Ishikawa (cell line): ENCODE results near the gene PAK6.

Experiments used
- CEBPB ChIP-seq: IDR thresholded peaks from 2 replicates; pipeline ENCODE4 v1.6.1; 2012
- CREB1 ChIP-seq: IDR thresholded peaks from 2 replicates; pipeline ENCODE4 v1.6.1; 2012; ENCODE audit warnings: low read depth
- EGR1 ChIP-seq: IDR thresholded peaks from 2 replicates; pipeline ENCODE4 v1.6.1; 2012
- EP300 ChIP-seq: IDR thresholded peaks from 2 replicates; pipeline ENCODE4 v1.6.1; 2012; ENCODE audit warnings: borderline replicate concordance
- FOXM1 ChIP-seq: IDR thresholded peaks from 2 replicates; pipeline ENCODE4 v1.6.1; 2012; ENCODE audit warnings: low read depth, borderline replicate concordance
- NFIC ChIP-seq: IDR thresholded peaks from 2 replicates; pipeline ENCODE4 v1.6.1; 2012
- RAD21 ChIP-seq: IDR thresholded peaks from 2 replicates; pipeline ENCODE4 v1.6.1; 2012; ENCODE audit warnings: low read depth
- TAF1 ChIP-seq: IDR thresholded peaks from 2 replicates; pipeline ENCODE4 v1.6.1; 2012; ENCODE audit warnings: low read depth, mild to moderate bottlenecking
- TCF12 ChIP-seq: IDR thresholded peaks from 2 replicates; pipeline ENCODE4 v1.6.1; 2012; ENCODE audit warnings: low read depth
- TEAD4 ChIP-seq: IDR thresholded peaks from 2 replicates; pipeline ENCODE4 v1.6.1; 2012
- YY1 ChIP-seq: IDR thresholded peaks from 2 replicates; pipeline ENCODE4 v1.6.1; 2012; ENCODE audit warnings: low read depth
- ZBTB7A ChIP-seq: IDR thresholded peaks from 2 replicates; pipeline ENCODE4 v1.6.1; 2012; ENCODE audit warnings: low read depth
- TF ChIP-seq, protein P1 (sequence below): IDR thresholded peaks from 2 replicates; pipeline ENCODE4 v1.6.1; 2012
- TF ChIP-seq, protein P2 (sequence below): IDR thresholded peaks from 2 replicates; pipeline ENCODE4 v1.6.1; 2012; ENCODE audit warnings: low read depth, mild to moderate bottlenecking
- TF ChIP-seq, protein P3 (sequence below): IDR thresholded peaks from 2 replicates; pipeline ENCODE4 v1.6.1; 2012

PAK6 gene

DNA sequence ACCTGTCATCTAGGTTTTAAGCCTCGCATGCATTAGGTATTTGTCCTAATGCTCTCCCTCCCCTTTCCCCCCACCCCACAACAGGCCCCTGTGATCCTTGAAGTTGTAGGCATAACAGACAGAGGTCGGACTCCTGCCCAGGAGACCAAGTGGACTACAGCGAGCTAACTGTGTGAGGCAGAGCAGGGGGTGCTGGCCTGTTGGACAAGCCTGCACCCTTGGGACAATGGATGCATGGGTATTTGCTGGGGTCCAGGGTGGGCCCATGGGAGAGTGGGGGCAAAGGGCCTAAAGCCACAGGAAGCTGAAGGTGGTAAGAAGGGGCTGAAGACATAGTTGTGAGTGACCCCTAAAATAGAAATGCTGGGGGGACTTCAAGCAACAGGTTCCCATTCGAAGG, 66.4 kb downstream of the PAK6 start:
- TF ChIP-seq ZBTB7A: no peak
- no peak for TF ChIP-seq EP300
- no peak for TF ChIP-seq TAF1
- TF ChIP-seq FOXM1: no peak
- TF ChIP-seq NFIC: no peak
- TF ChIP-seq TCF12: no peak
- no peak for TF ChIP-seq CREB1
- TF ChIP-seq, protein P1, sequence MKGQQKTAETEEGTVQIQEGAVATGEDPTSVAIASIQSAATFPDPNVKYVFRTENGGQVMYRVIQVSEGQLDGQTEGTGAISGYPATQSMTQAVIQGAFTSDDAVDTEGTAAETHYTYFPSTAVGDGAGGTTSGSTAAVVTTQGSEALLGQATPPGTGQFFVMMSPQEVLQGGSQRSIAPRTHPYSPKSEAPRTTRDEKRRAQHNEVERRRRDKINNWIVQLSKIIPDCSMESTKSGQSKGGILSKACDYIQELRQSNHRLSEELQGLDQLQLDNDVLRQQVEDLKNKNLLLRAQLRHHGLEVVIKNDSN: no peak

DNA sequence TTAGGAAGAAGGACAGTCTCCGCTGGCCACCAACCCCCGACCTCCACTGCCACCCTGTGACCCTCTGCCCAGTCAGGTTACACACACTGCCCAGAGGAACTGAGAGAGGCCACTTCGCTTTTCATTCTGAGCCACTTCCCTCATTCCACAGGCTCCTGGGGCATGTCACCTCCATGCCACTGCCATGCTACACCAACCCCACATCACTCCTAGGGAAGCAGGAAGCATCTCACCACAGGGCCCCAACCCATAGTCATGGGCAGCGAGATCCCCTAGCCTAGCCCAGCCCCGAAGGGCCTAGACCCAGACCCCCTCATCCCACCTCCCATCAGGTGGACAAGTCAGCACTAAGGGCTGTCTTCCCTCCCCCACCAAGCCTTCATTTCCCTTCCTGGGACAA, 67.5 kb downstream of the PAK6 start:
- TF ChIP-seq TAF1 (no peak), EP300 (no peak), TEAD4 (no peak), ZBTB7A (no peak), CREB1 (no peak), RAD21 (no peak), YY1 (no peak), NFIC (no peak), CEBPB (no peak), EGR1 (no peak), FOXM1 (no peak), TCF12 (no peak)
- TF ChIP-seq, protein P1: no peak
- TF ChIP-seq, protein P2, sequence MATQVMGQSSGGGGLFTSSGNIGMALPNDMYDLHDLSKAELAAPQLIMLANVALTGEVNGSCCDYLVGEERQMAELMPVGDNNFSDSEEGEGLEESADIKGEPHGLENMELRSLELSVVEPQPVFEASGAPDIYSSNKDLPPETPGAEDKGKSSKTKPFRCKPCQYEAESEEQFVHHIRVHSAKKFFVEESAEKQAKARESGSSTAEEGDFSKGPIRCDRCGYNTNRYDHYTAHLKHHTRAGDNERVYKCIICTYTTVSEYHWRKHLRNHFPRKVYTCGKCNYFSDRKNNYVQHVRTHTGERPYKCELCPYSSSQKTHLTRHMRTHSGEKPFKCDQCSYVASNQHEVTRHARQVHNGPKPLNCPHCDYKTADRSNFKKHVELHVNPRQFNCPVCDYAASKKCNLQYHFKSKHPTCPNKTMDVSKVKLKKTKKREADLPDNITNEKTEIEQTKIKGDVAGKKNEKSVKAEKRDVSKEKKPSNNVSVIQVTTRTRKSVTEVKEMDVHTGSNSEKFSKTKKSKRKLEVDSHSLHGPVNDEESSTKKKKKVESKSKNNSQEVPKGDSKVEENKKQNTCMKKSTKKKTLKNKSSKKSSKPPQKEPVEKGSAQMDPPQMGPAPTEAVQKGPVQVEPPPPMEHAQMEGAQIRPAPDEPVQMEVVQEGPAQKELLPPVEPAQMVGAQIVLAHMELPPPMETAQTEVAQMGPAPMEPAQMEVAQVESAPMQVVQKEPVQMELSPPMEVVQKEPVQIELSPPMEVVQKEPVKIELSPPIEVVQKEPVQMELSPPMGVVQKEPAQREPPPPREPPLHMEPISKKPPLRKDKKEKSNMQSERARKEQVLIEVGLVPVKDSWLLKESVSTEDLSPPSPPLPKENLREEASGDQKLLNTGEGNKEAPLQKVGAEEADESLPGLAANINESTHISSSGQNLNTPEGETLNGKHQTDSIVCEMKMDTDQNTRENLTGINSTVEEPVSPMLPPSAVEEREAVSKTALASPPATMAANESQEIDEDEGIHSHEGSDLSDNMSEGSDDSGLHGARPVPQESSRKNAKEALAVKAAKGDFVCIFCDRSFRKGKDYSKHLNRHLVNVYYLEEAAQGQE: no peak
- TF ChIP-seq, protein P3, sequence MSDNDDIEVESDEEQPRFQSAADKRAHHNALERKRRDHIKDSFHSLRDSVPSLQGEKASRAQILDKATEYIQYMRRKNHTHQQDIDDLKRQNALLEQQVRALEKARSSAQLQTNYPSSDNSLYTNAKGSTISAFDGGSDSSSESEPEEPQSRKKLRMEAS: no peak

DNA sequence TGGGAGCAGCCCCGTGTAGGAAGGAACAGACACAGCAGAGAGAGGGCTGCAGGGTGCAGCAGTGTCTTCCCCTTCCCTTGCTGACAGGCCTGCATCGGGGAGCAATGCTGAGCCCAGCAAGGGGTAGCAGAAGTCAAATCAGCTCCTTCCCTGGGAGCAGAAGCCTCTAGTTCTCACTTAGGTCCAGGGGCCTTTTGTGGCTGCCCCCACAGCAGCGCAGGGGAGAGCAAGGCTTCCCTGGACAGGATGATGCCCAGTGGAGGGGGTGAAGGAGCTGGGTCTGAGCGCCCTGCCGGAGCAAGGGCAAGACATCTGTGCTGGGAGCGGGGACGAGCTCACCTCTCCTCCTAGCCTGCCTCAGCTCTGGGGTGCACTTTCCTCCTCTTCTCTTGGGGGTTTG, 68.0 kb downstream of the PAK6 start:
- TF ChIP-seq EP300: no peak
- TF ChIP-seq YY1: no peak
- no peak for TF ChIP-seq TEAD4
- no peak for TF ChIP-seq CEBPB
- no peak for TF ChIP-seq NFIC
- TF ChIP-seq, protein P2: no peak
- TF ChIP-seq, protein P1: no peak
- TF ChIP-seq ZBTB7A: no peak
- TF ChIP-seq, protein P3: no peak
- no peak for TF ChIP-seq TAF1
- no peak for TF ChIP-seq EGR1
- TF ChIP-seq FOXM1: no peak
- no peak for TF ChIP-seq RAD21
- TF ChIP-seq CREB1: no peak
- TF ChIP-seq TCF12: no peak

DNA sequence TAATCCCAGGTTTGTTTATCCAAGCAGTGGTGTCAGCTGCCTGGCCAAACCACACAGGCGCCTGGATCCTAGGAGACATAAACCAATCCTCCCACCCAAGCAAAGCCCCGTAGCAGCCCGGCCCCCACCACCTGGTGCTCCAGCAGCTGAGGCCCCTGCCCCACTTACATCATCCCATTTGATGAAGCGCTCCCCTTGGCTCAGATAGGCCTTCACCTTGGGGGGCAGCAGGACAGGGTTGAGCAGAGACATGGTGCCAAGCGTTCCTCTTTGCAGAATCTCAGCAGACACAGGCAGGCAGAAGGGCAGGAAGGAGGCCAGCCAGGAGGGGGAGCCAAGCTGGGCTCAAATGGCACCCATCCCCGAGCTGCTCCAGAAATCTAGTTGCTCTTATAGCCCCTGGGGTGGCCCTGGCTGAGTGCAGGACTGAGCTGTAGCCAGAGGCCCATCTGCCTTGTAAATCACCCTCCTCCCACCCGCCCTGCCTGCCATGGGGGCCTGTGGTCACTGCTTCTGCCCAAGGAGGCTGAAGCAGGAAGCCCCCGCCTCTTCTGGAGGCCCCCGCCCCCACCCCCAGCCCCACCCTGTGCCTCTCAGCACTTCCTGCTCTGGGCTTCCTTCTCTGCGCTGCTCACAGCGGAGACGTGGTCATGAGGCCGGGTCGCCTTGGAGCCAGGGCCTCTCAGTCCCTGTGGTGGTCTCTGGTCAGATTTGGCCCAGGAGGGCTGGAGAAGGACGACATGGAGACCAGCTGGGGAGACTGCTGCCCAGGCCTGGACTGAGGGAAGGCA, 68.8 kb downstream of the PAK6 start, which contains the start of gene PLCB2:
TSS of gene PLCB2 (minus strand) at position 515 of the 791 bp plus-strand sequence. CDS start at position 252, 263 bp downstream.
- TF ChIP-seq, protein P3: no peak
- no peak for TF ChIP-seq YY1
- no peak for TF ChIP-seq RAD21
- TF ChIP-seq EGR1: no peak
- no peak for TF ChIP-seq ZBTB7A
- no peak for TF ChIP-seq TCF12
- no peak for TF ChIP-seq TEAD4
- TF ChIP-seq, protein P2: no peak
- no peak for TF ChIP-seq EP300
- TF ChIP-seq CEBPB: no peak
- TF ChIP-seq FOXM1: no peak
- TF ChIP-seq CREB1: no peak
- no peak for TF ChIP-seq TAF1
- TF ChIP-seq, protein P1: no peak
- no peak for TF ChIP-seq NFIC
